Vagina (tissue), 2 donors: ENCODE data around the gene CCDC57. TPM values are rescaled to one million over a fixed set of nuclear protein-coding genes. Genes with fewer than 3 reads are reported as not detected.
A peak's percentile ranks its signal among the peaks of the same experiment; 100 is the strongest.

Source experiments
- DNase-seq, 2 donors: peaks; one replicate each; pipeline ENCODE4 v3.0.0-alpha.2; 2017; ENCODE audit errors: extremely low spot score in 2 of 2
- H3K27ac ChIP-seq: fragments of 200-600 bp; sonication (generic); one replicate; pipeline ENCODE4 v1.5.1; 2019
- H3K27me3 ChIP-seq: fragments of 200-600 bp; sonication (generic); one replicate; pipeline ENCODE4 v1.5.1; 2019
- H3K36me3 ChIP-seq, 2 donors: fragments of 200-600 bp; sonication (generic); one replicate each; pipeline ENCODE4 v1.5.1; 2017 to 2019
- H3K4me1 ChIP-seq: fragments of 200-600 bp; sonication (generic); one replicate; pipeline ENCODE4 v1.5.1; 2019
- H3K4me3 ChIP-seq, 2 donors: fragments of 200-600 bp; sonication (generic); 1 replicate in 1 of 2; 2 replicates in 1 of 2; pipeline ENCODE4 v1.5.1; 2016 to 2019
- H3K9me3 ChIP-seq: fragments of 200-600 bp; sonication (generic); one replicate; pipeline ENCODE4 v1.5.1; 2019
- CTCF ChIP-seq, 3 experiments: fragments of 450-650 bp in 2 of 3; fragments of 200-600 bp in 1 of 3; sonication (generic) in 1 of 3; IDR thresholded peaks; one replicate each; pipeline ENCODE4 v1.5.1; 2017 to 2019; ENCODE audit warnings: antibody characterized with exemption in 3 of 3, mild to moderate bottlenecking in 2 of 3, moderate library complexity in 2 of 3
- POLR2A ChIP-seq, 2 donors: fragments of 450-650 bp; IDR thresholded peaks; one replicate each; pipeline ENCODE4 v1.6.1; 2017; ENCODE audit warnings: antibody characterized with exemption in 2 of 2, mild to moderate bottlenecking in 2 of 2, moderate library complexity in 2 of 2
- POLR2AphosphoS5 ChIP-seq, 2 donors: sonication (generic); formaldehyde crosslinking; IDR thresholded peaks; one replicate each; pipeline ENCODE4 v1.9.0; 2017; ENCODE audit warnings: antibody characterized with exemption in 2 of 2, mild to moderate bottlenecking in 2 of 2, low read depth in 1 of 2; ENCODE audit not compliant: insufficient read depth in 1 of 2
- intact Hi-C: fragments of 100-400 bp; cut with DNase I; formaldehyde crosslinking; loops from one replicate; pipeline ENCODE4 v1.15.1; 2023
- total RNA-seq: library from RNA; depleted of rRNA; stranded (reverse); fragments of >200 nt; gene quantifications from one replicate; pipeline ENCODE4 v1.2.3, GENCODE V29; 2016

The CCDC57 gene
- total RNA-seq, 1 donor from 2014 or later = 26.5 TPM

DNA sequence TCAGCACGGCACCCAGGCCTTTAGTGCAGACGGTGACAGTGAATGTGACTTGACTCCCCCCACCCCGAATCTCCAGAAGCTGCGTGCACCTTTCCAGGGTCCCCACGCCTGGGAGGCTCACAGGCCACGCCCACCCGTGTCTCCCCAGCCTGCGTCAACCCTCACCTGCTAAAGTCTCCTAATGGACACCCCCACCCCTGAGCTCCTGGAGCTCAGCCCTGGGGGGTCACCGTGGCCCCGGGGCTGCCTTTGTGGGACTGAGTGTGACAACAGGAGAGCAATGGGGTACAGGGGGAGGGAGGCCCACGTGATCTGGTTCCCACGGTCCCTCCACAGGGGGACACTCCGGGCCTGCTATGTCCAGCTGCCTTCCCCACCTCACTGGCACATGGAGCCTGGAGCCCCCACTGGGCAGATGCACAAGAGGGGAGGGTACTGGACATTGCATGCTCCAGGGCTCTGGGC, 107.2 kb downstream of the CCDC57 start:
- intact Hi-C loops = no loop called here
- Histone ChIP-seq H3K4me3 (no peak overlapping the region), H3K27me3 (no peaks in the 10 kb centered on the region), H3K36me3 (no peaks in the 10 kb centered on the region), H3K27ac (peak overlapping the region; percentile 80), H3K4me1 (peaks cover 62% of the 10 kb centered on the region), H3K9me3 (no peaks in the 10 kb centered on the region)
- no peak for DNase-seq
- no peak for TF ChIP-seq CTCF (IDR thresholded peaks at IDR 0.05)
- TF ChIP-seq POLR2AphosphoS5 (IDR thresholded peaks at IDR 0.05; ENCODE audit: insufficient read depth in 1 of 2, low read depth in 1 of 2) = no peak
- TF ChIP-seq POLR2A (IDR thresholded peaks at IDR 0.05) = no peak

- peak overlapping the region; percentile 80 for H3K27ac ChIP-seq
- no peaks in the 10 kb centered on the region for H3K36me3 ChIP-seq
- H3K9me3 ChIP-seq = no peaks in the 10 kb centered on the region
- no peaks in the 10 kb centered on the region for H3K27me3 ChIP-seq
- no peak for TF ChIP-seq POLR2AphosphoS5 (IDR thresholded peaks at IDR 0.05; ENCODE audit: insufficient read depth in 1 of 2, low read depth in 1 of 2)
- no peak for TF ChIP-seq CTCF (IDR thresholded peaks at IDR 0.05)
- TF ChIP-seq POLR2A (IDR thresholded peaks at IDR 0.05) = no peak
- DNase-seq = no peak
- intact Hi-C loops = no loop called here
- no peak overlapping the region for H3K4me3 ChIP-seq
- peaks cover 68% of the 10 kb centered on the region for H3K4me1 ChIP-seq
These were observed 107.7 kb downstream of the CCDC57 start for GRCh38 chr17:82104797-82105416.

- Histone ChIP-seq H3K4me3 (no peak overlapping the region), H3K36me3 (no peaks in the 10 kb centered on the region), H3K9me3 (no peaks in the 10 kb centered on the region), H3K4me1 (peaks cover 78% of the 10 kb centered on the region), H3K27me3 (no peaks in the 10 kb centered on the region), H3K27ac (peak overlapping the region; percentile 80)
- TF ChIP-seq POLR2A (IDR thresholded peaks at IDR 0.05) (no peak), POLR2AphosphoS5 (IDR thresholded peaks at IDR 0.05; ENCODE audit: insufficient read depth in 1 of 2, low read depth in 1 of 2) (peak; percentile 56 to 63)
- DNase-seq = no peak
- intact Hi-C loops = no loop called here
These were observed 108.8 kb downstream of the CCDC57 start for GRCh38 chr17:82103553-82104451.

DNA sequence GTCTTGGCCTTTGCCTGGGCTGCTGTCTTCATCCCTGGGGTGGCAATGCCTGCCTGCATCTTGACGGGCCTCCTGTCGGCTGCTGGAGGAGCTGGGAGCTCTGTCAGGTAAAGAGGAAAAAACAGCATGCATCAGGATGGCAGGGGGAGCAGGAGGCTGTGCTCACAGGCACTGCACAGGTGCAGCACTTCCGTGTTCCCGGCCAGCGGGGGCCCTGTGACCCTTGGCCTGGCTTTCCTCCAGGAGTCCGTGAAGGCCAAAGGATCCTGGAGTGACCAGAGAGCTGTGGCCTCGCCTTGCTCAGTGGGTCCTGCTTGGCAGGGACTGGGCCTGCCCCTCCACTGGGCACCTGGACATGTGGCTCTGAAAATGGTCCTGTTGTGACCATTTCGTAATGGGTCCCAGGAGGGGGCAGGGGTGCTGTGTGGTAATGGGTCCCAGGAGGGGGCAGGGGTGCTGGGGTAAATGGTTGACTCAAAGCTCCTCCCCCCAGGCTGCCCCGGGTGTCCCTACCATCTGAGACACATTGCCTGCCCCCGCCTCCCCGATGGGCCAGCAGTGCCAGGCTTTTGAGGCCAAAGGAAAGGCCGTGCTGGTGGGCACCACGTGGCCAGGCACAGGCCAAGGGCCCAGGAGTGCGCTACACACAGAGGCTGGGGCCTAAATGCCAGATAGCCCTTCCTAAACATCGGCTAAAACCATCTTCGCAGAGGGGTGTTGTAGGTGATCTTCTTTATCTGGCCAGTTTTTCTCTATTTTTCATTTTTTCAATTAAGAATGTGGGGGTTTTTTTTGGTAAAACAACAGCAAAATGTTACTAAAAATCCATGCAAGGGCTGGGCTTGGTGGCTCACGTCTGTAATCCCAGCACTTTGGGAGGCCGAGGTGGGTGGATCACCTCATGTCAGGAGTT, 110.6 kb downstream of the CCDC57 start:
- DNase-seq = no peak
- no peaks in the 10 kb centered on the region for H3K9me3 ChIP-seq
- H3K27ac ChIP-seq = peak overlapping the region; percentile 30
- TF ChIP-seq CTCF (IDR thresholded peaks at IDR 0.05) (no peak), POLR2A (IDR thresholded peaks at IDR 0.05) (no peak), POLR2AphosphoS5 (IDR thresholded peaks at IDR 0.05; ENCODE audit: insufficient read depth in 1 of 2, low read depth in 1 of 2) (no peak)
- no peaks in the 10 kb centered on the region for H3K27me3 ChIP-seq
- intact Hi-C loops = no loop called here
- H3K36me3 ChIP-seq = no peaks in the 10 kb centered on the region
- peaks cover 77% of the 10 kb centered on the region for H3K4me1 ChIP-seq
- no peak overlapping the region for H3K4me3 ChIP-seq

DNA sequence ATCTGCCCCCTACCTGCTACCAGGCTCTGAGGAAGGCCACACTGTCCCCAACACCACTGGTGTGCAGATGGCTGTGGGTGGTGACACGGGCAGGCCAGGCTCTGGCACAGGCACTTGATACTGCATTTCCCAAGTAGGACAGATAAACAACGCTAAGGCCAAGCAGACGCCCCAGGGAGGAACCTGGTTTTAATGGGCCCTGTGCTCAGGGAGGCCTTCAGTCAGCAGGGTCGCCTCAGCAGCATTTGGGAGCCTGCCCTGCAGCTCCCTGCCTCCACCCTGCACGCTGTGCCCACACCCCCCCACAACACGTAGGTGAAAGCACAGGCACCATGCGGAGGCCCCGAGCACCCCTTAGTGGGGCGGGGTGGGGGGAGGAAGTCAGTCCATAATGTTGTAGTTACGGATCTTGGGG, 111.3 kb downstream of the CCDC57 start:
- TF ChIP-seq POLR2A (IDR thresholded peaks at IDR 0.05) (no peak), POLR2AphosphoS5 (IDR thresholded peaks at IDR 0.05; ENCODE audit: insufficient read depth in 1 of 2, low read depth in 1 of 2) (no peak), CTCF (IDR thresholded peaks at IDR 0.05) (no peak)
- intact Hi-C loops = no loop called here
- no peaks in the 10 kb centered on the region for H3K27me3 ChIP-seq
- H3K4me3 ChIP-seq = no peak overlapping the region
- H3K9me3 ChIP-seq = no peaks in the 10 kb centered on the region
- H3K27ac ChIP-seq = peak overlapping the region; percentile 30
- DNase-seq = no peak
- H3K4me1 ChIP-seq = peaks cover 77% of the 10 kb centered on the region
- H3K36me3 ChIP-seq = no peaks in the 10 kb centered on the region
